ENCODE measurements around the gene MAMLD1. TPM values are rescaled to one million over a fixed set of nuclear protein-coding genes. Genes with fewer than 3 reads are reported as not detected.

The MAMLD1 gene
- total RNA-seq, 1 experiment from 2014 or later = 3.7 TPM

- Histone ChIP-seq H3K36me3 (no peaks in the 10 kb centered on the region), H3K4me1 (replicated peaks) (no peaks in the 10 kb centered on the region), H3K9me3 (replicated peaks) (no peaks in the 10 kb centered on the region), H3K4me3 (no peak overlapping the region), H3K27ac (no peak overlapping the region), H3K27me3 (replicated peaks) (no peaks in the 10 kb centered on the region)
- no peak for DNase-seq (ENCODE audit: low read depth in 1 of 2, low spot score in 2 of 2)
Observed at GRCh38 chrX:150533863-150534262, 170.7 kb downstream of the MAMLD1 start.

- no peak overlapping the region for H3K27ac ChIP-seq
- DNase-seq (ENCODE audit: low read depth in 1 of 2, low spot score in 2 of 2) = no peak
- H3K9me3 ChIP-seq (replicated peaks) = no peaks in the 10 kb centered on the region
- no peak overlapping the region for H3K4me3 ChIP-seq
- H3K27me3 ChIP-seq (replicated peaks) = no peaks in the 10 kb centered on the region
- H3K4me1 ChIP-seq (replicated peaks) = no peaks in the 10 kb centered on the region
- no peaks in the 10 kb centered on the region for H3K36me3 ChIP-seq
Observed at GRCh38 chrX:150536455-150537116, 173.5 kb downstream of the MAMLD1 start.

- Histone ChIP-seq H3K4me3 (no peak overlapping the region), H3K9me3 (replicated peaks) (no peaks in the 10 kb centered on the region), H3K36me3 (no peaks in the 10 kb centered on the region), H3K27me3 (replicated peaks) (no peaks in the 10 kb centered on the region), H3K4me1 (replicated peaks) (no peaks in the 10 kb centered on the region), H3K27ac (no peak overlapping the region)
- no peak for DNase-seq (ENCODE audit: low read depth in 1 of 2, low spot score in 2 of 2)
Observed at GRCh38 chrX:150537851-150538250, 174.7 kb downstream of the MAMLD1 start.

- H3K36me3 ChIP-seq = no peaks in the 10 kb centered on the region
- no peaks in the 10 kb centered on the region for H3K9me3 ChIP-seq (replicated peaks)
- no peaks in the 10 kb centered on the region for H3K4me1 ChIP-seq (replicated peaks)
- H3K27ac ChIP-seq = no peak overlapping the region
- no peak for DNase-seq (ENCODE audit: low read depth in 1 of 2, low spot score in 2 of 2)
- no peaks in the 10 kb centered on the region for H3K27me3 ChIP-seq (replicated peaks)
- H3K4me3 ChIP-seq = no peak overlapping the region
Observed at GRCh38 chrX:150540965-150541364, 177.8 kb downstream of the MAMLD1 start.

- no peak for DNase-seq (ENCODE audit: low read depth in 1 of 2, low spot score in 2 of 2)
- Histone ChIP-seq H3K4me1 (replicated peaks) (peaks cover 13% of the 10 kb centered on the region), H3K27ac (no peak overlapping the region), H3K36me3 (no peaks in the 10 kb centered on the region), H3K27me3 (replicated peaks) (no peaks in the 10 kb centered on the region), H3K9me3 (replicated peaks) (no peaks in the 10 kb centered on the region), H3K4me3 (no peak overlapping the region)
Observed at GRCh38 chrX:150542846-150543229, 179.7 kb downstream of the MAMLD1 start.

GRCh38 chrX:150543230-150544155 is 180.4 kb downstream of the MAMLD1 start:
- H3K4me3 ChIP-seq = no peak overlapping the region
- H3K27ac ChIP-seq = no peak overlapping the region
- H3K27me3 ChIP-seq (replicated peaks) = no peaks in the 10 kb centered on the region
- H3K4me1 ChIP-seq (replicated peaks) = peaks cover 20% of the 10 kb centered on the region
- no peaks in the 10 kb centered on the region for H3K36me3 ChIP-seq
- H3K9me3 ChIP-seq (replicated peaks) = no peaks in the 10 kb centered on the region
- DNase-seq (ENCODE audit: low read depth in 1 of 2, low spot score in 2 of 2) = no peak

GRCh38 chrX:150544222-150544787 is 181.2 kb downstream of the MAMLD1 start:
- Histone ChIP-seq H3K27me3 (replicated peaks) (no peaks in the 10 kb centered on the region), H3K4me3 (no peak overlapping the region), H3K36me3 (no peaks in the 10 kb centered on the region), H3K4me1 (replicated peaks) (peaks cover 25% of the 10 kb centered on the region), H3K9me3 (replicated peaks) (no peaks in the 10 kb centered on the region), H3K27ac (no peak overlapping the region)
- no peak for DNase-seq (ENCODE audit: low read depth in 1 of 2, low spot score in 2 of 2)

- no peaks in the 10 kb centered on the region for H3K27me3 ChIP-seq (replicated peaks)
- H3K4me3 ChIP-seq = no peak overlapping the region
- no peaks in the 10 kb centered on the region for H3K36me3 ChIP-seq
- H3K9me3 ChIP-seq (replicated peaks) = no peaks in the 10 kb centered on the region
- H3K27ac ChIP-seq = no peak overlapping the region
- H3K4me1 ChIP-seq (replicated peaks) = peaks cover 25% of the 10 kb centered on the region
- no peak for DNase-seq (ENCODE audit: low read depth in 1 of 2, low spot score in 2 of 2)
Observed at GRCh38 chrX:150544835-150545770, 182.0 kb downstream of the MAMLD1 start.

- H3K27ac ChIP-seq = no peak overlapping the region
- no peaks in the 10 kb centered on the region for H3K27me3 ChIP-seq (replicated peaks)
- H3K36me3 ChIP-seq = no peaks in the 10 kb centered on the region
- H3K4me1 ChIP-seq (replicated peaks) = peaks cover 25% of the 10 kb centered on the region
- DNase-seq (ENCODE audit: low read depth in 1 of 2, low spot score in 2 of 2) = no peak
- no peak overlapping the region for H3K4me3 ChIP-seq
- no peaks in the 10 kb centered on the region for H3K9me3 ChIP-seq (replicated peaks)
Observed at GRCh38 chrX:150546711-150547153, 183.6 kb downstream of the MAMLD1 start.

GRCh38 chrX:150547375-150548115 is 184.4 kb downstream of the MAMLD1 start:
- Histone ChIP-seq H3K9me3 (replicated peaks) (no peaks in the 10 kb centered on the region), H3K27me3 (replicated peaks) (no peaks in the 10 kb centered on the region), H3K4me1 (replicated peaks) (peaks cover 25% of the 10 kb centered on the region), H3K36me3 (no peaks in the 10 kb centered on the region), H3K27ac (no peak overlapping the region), H3K4me3 (peak overlapping the region; percentile 16; the same call in 1 of the 2 replicates)
- DNase-seq (ENCODE audit: low read depth in 1 of 2, low spot score in 2 of 2) = peak in 1 of 2 experiments; percentile 40

GRCh38 chrX:150548251-150548650 is 185.1 kb downstream of the MAMLD1 start:
- H3K9me3 ChIP-seq (replicated peaks) = no peaks in the 10 kb centered on the region
- no peak overlapping the region for H3K4me3 ChIP-seq
- H3K36me3 ChIP-seq = no peaks in the 10 kb centered on the region
- H3K4me1 ChIP-seq (replicated peaks) = peaks cover 25% of the 10 kb centered on the region
- H3K27me3 ChIP-seq (replicated peaks) = no peaks in the 10 kb centered on the region
- DNase-seq (ENCODE audit: low read depth in 1 of 2, low spot score in 2 of 2) = no peak
- H3K27ac ChIP-seq = no peak overlapping the region

GRCh38 chrX:150548684-150549083 is 185.6 kb downstream of the MAMLD1 start:
- Histone ChIP-seq H3K4me3 (no peak overlapping the region), H3K27ac (no peak overlapping the region), H3K9me3 (replicated peaks) (no peaks in the 10 kb centered on the region), H3K27me3 (replicated peaks) (no peaks in the 10 kb centered on the region), H3K4me1 (replicated peaks) (peaks cover 25% of the 10 kb centered on the region), H3K36me3 (no peaks in the 10 kb centered on the region)
- DNase-seq (ENCODE audit: low read depth in 1 of 2, low spot score in 2 of 2) = peak in 1 of 2 experiments; percentile 45

GRCh38 chrX:150551963-150552362 is 188.8 kb downstream of the MAMLD1 start:
- no peak for DNase-seq (ENCODE audit: low read depth in 1 of 2, low spot score in 2 of 2)
- Histone ChIP-seq H3K4me3 (no peak overlapping the region), H3K27me3 (replicated peaks) (no peaks in the 10 kb centered on the region)

More at GRCh38 chrX:150551963-150552362, 188.8 kb downstream of the MAMLD1 start:
- H3K36me3 ChIP-seq = no peaks in the 10 kb centered on the region
- H3K4me1 ChIP-seq (replicated peaks) = peaks cover 21% of the 10 kb centered on the region
- H3K27ac ChIP-seq = no peak overlapping the region
- no peaks in the 10 kb centered on the region for H3K9me3 ChIP-seq (replicated peaks)

Measured in SJSA1 (cell line).